DMS153 (cell line): ENCODE data around the gene MAST4.

ENCODE experiments used
- DNase-seq: peaks from one replicate; lab custom pipeline; 2025; lab: John Stamatoyannopoulos, UW

Gene MAST4

GRCh38 chr5:67214707-67215447 lies 618.7 kb downstream of the MAST4 start:
- no peak for DNase-seq

DNA sequence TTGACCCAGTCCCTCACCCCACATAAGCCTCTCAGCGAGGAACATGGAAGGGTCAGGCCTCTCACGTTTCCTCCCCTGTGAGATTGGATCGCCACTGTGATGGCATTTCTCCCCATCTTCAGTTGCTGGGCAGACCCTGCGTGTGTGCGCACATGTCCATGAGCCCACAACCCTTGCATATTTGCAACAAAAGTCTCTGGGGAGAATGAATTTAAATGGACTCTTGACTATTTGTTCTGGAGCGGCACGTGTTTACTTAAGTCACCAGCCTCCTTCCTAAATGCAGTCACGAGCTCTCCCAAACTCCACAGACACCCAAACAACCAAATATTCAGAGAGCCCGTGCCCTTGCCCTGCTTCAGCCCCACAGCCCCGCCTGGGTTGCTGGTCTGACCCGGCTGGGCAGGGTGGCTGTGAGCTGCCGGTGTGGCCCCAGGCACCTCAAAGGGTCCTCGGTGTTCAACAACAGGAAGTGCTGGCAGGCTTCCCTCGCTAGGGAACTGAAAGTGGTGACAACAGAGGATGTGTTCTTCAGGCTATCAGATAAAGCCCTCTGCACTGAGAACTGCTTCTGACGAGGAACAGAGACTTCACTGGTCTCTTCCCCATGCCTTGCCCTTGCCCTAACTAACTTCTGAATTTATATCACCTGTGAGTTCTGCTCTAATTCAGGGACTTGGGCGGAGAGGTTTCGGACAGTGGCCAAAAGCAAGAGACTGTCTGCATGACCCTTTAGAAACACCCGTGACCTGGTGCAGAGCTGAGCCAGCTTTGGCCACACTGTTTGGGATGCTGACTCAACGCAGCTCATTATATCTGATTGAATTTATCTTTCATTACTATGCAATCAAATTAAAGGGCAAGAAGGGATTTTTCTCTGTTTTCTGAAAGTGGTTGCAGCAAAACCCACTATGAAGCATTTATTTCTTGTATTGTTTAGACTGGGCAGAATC lies 619.6 kb downstream of the MAST4 start:
- peak; percentile 38 for DNase-seq

DNA sequence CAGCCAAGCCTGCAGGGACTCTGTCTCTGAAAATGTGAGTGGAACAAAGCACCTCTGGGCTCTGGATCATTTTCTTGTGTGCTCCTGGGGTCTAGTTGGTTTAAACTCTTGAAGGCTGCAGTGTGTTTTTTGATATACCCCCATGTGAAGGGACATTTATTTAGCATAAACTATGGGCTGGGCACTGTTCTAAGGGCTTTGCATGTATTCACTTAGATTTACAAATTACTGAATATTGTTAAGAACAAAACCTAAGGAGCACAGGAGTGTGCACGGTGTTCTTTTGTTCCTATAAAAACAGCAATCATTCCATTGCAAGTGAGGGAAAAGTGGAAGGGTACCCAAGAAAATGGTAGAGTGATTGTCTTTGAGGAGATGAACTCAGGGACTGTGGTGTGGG lies 620.4 kb downstream of the MAST4 start:
- DNase-seq = no peak
